ENCODE data around the gene DNAJA2. TPM values are rescaled to one million over a fixed set of nuclear protein-coding genes. Genes with fewer than 3 reads are reported as not detected.
"Not testable (repeated sequence)": the region's sequence is repeated elsewhere in the genome, so short reads cannot be mapped to it uniquely, and the experiment has no call there.

DNAJA2 gene
- total and polyA plus RNA-seq, 2 of the 8 experiments (the other 6 are each of a cell fraction or from before 2014, with no cell fraction given), result 9.4 to 93.8 TPM

DNA sequence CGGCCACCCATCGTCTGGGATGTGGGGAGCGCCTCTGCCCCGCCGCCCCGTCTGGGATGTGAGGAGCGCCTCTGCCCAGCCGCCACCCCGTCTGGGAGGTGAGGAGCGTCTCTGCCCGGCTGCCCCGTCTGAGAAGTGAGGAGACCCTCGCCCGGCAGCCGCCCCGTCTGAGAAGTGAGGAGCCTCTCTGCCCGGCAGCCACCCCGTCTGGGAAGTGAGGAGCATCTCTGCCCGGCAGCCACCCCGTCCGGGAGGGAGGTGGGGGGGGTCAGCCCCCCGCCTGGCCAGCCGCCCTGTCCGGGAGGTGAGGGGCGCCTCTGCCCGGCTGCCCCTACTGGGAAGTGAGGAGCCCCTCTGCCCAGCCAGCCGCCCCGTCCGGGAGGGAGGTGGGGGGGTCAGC, 26.6 kb upstream of the DNAJA2 start:
- H3K27ac ChIP-seq (ENCODE audit: low read depth, low read length); CTCF ChIA-PET (ENCODE audit: partially characterized antibody); H2BK12ac ChIP-seq (ENCODE audit: low read depth, low read length); H3K4me3 ChIP-seq (ENCODE audit: extremely low read depth in 1 of 4, insufficient read depth in 2 of 4, low read depth in 3 of 4, low read length in 4 of 4); H3K56ac ChIP-seq (replicated peaks; ENCODE audit: insufficient read length, low read depth, low read length); H2AFZ ChIP-seq (ENCODE audit: low read length); H3K27me3 ChIP-seq (replicated peaks in 1 of 4; ENCODE audit: control insufficient read depth in 3 of 4, extremely low read depth in 1 of 4, insufficient read depth in 3 of 4, low read length in 3 of 4); H4K8ac ChIP-seq (ENCODE audit: extremely low read depth, insufficient read depth, low read length); H2BK15ac ChIP-seq (ENCODE audit: low read length); H3K4ac ChIP-seq (replicated peaks; ENCODE audit: insufficient read length, low read depth, low read length); H2BK5ac ChIP-seq (ENCODE audit: low read depth, low read length); H3K79me2 ChIP-seq (ENCODE audit: control insufficient read depth in 1 of 2, insufficient read depth in 2 of 2, low read length in 2 of 2); H3K4me2 ChIP-seq (ENCODE audit: insufficient read depth in 1 of 2, low read depth in 2 of 2, low read length in 2 of 2); H3K23ac ChIP-seq (ENCODE audit: insufficient read length); H3K4me1 ChIP-seq (replicated peaks in 1 of 4; ENCODE audit: control insufficient read depth in 3 of 4, insufficient read depth in 4 of 4, low read length in 3 of 4); H3K79me1 ChIP-seq (ENCODE audit: low read depth, low read length); POLR2A ChIA-PET (ENCODE audit: partially characterized antibody); H3K14ac ChIP-seq (ENCODE audit: insufficient read length); H3K18ac ChIP-seq (ENCODE audit: extremely low read depth, low read length); H2AK5ac ChIP-seq (ENCODE audit: low read depth, low read length); H2BK20ac ChIP-seq (ENCODE audit: low read length); H4K5ac ChIP-seq (ENCODE audit: insufficient read length, low read depth, low read length); FAIRE-seq; H3K9ac ChIP-seq (replicated peaks in 1 of 4; ENCODE audit: extremely low read depth in 1 of 4, low read depth in 3 of 4, low read length in 3 of 4); H4K91ac ChIP-seq (replicated peaks; ENCODE audit: insufficient read length, low read length); H3K23me2 ChIP-seq (ENCODE audit: low read depth, low read length); H3K36me3 ChIP-seq (ENCODE audit: control insufficient read depth in 2 of 4, insufficient read depth in 4 of 4, low read length in 3 of 4); H2BK120ac ChIP-seq (replicated peaks; ENCODE audit: low read depth, low read length); H3K9me3 ChIP-seq (ENCODE audit: insufficient read depth in 2 of 2, low read depth in 1 of 2, low read length in 1 of 2); DNase-seq (ENCODE audit: low read depth in 1 of 2, low spot score in 2 of 2); H4K20me1 ChIP-seq (replicated peaks in 1 of 2; ENCODE audit: control insufficient read depth in 1 of 2, insufficient read depth in 2 of 2, low read length in 2 of 2): not testable (repeated sequence)
- WGBS, 2 experiments (ENCODE audit: extremely low coverage in 1 of 2, insufficient coverage in 1 of 2, insufficient read length in 1 of 2, insufficient replicate concordance in 2 of 2, low coverage in 1 of 2, low lambda C conversion rate in 2 of 2, missing lambda C conversion rate in 1 of 2), result 100% methylated on average over 3 of the region's 29 CpGs; no CpG with 5 or more reads in 1 of the 2 experiments

Measured in H1 (cell line).